K562 (cell line): ENCODE results near the gene TAF11. TPM values are rescaled to one million over a fixed set of nuclear protein-coding genes. Genes with fewer than 3 reads are reported as not detected.

ENCODE experiments used
- ARID2 ChIP-seq: fragments of 450-650 bp; IDR thresholded peaks from 2 replicates; pipeline ENCODE4 v1.6.1; 2017; ENCODE audit warnings: antibody characterized with exemption, mild to moderate bottlenecking
- ARID4B ChIP-seq: sonication (generic); formaldehyde crosslinking; IDR thresholded peaks from 2 replicates; pipeline ENCODE4 v1.8.0; 2022; ENCODE audit warnings: mild to moderate bottlenecking, missing genetic modification reagents
- CTCF ChIP-seq, 3 experiments: IDR thresholded peaks in 2 of 3; conservative IDR thresholded peaks in 1 of 3; 2 replicates each; pipeline ENCODE4 v1.5.1; 2011 to 2012; ENCODE audit warnings: low read length in 3 of 3, mild to moderate bottlenecking in 3 of 3, control low read depth in 2 of 3, improper control_type of control experiment in 1 of 3, inconsistent platforms in 1 of 3, low read depth in 1 of 3, mixed read lengths in 1 of 3, moderate library complexity in 1 of 3; ENCODE audit not compliant: insufficient read depth in 2 of 3
- FIP1L1 ChIP-seq: fragments of 200-400 bp; formaldehyde crosslinking; IDR thresholded peaks from 2 replicates; pipeline ENCODE4 v1.6.1; 2018; ENCODE audit warnings: mild to moderate bottlenecking, low read depth, low read length; ENCODE audit not compliant: poor library complexity, severe bottlenecking
- FUS ChIP-seq: fragments of 200-400 bp; formaldehyde crosslinking; optimal IDR thresholded peaks from 2 replicates; pipeline ENCODE3; 2017; ENCODE audit warnings: low read depth, low read length
- HDAC2 ChIP-seq: fragments of 450-650 bp; IDR thresholded peaks from 2 replicates; pipeline ENCODE4 v1.6.1; 2016; ENCODE audit warnings: mild to moderate bottlenecking
- HDAC6 ChIP-seq: IDR thresholded peaks from 2 replicates; pipeline ENCODE4 v1.6.1; 2012; ENCODE audit warnings: low read depth, mild to moderate bottlenecking, control low read depth, inconsistent platforms, low read length, moderate library complexity
- HMG20B ChIP-seq: fragments of 250-450 bp; sonication (Bioruptor Pico); IDR thresholded peaks from 2 replicates; pipeline ENCODE4 v1.5.0; 2021; ENCODE audit warnings: mild to moderate bottlenecking
- HOXB6 ChIP-seq: fragments of 250-450 bp; sonication (Bioruptor Pico); IDR thresholded peaks from 2 replicates; pipeline ENCODE4 v1.5.1; 2022; ENCODE audit warnings: mild to moderate bottlenecking, borderline replicate concordance
- MLLT1 ChIP-seq, 2 experiments: fragments of 450-650 bp; IDR thresholded peaks; 2 replicates each; pipeline ENCODE4 v1.6.1; 2016
- NR3C1 ChIP-seq: sonication (generic); formaldehyde crosslinking; IDR thresholded peaks from 2 replicates; pipeline ENCODE4 v1.8.1; 2022; ENCODE audit warnings: missing genetic modification reagents
- NR4A1 ChIP-seq, 2 experiments: fragments of 250-450 bp in 1 of 2; fragments of 450-650 bp in 1 of 2; sonication (Bioruptor Pico) in 1 of 2; IDR thresholded peaks; 2 replicates each; pipeline versions ENCODE4 v1.4.0 to v1.6.1; 2016 to 2020; ENCODE audit warnings: mild to moderate bottlenecking in 2 of 2, missing compliant biosample characterization in 1 of 2, missing genetic modification characterization in 1 of 2, moderate library complexity in 1 of 2
- POLR2B ChIP-seq: fragments of 450-650 bp; IDR thresholded peaks from 2 replicates; pipeline ENCODE4 v1.6.1; 2018; ENCODE audit warnings: low read depth; ENCODE audit not compliant: partially characterized antibody
- RB1 ChIP-seq: fragments of 450-650 bp; IDR thresholded peaks from 2 replicates; pipeline ENCODE4 v1.6.1; 2017; ENCODE audit warnings: low read depth, mild to moderate bottlenecking
- SP1 ChIP-seq: sonication (generic); formaldehyde crosslinking; IDR thresholded peaks from 2 replicates; pipeline ENCODE4 v1.8.1; 2022; ENCODE audit warnings: mild to moderate bottlenecking, missing genetic modification reagents
- ZNF143 ChIP-seq: sonication (generic); formaldehyde crosslinking; IDR thresholded peaks from 2 replicates; pipeline ENCODE4 v1.9.0; 2022; ENCODE audit warnings: mild to moderate bottlenecking, missing genetic modification reagents
- ZNF212 ChIP-seq: fragments of 450-650 bp; formaldehyde crosslinking; IDR thresholded peaks from 2 replicates; pipeline ENCODE4 v1.4.0; 2020; ENCODE audit warnings: mild to moderate bottlenecking
- ZNF232 ChIP-seq: sonication (generic); formaldehyde crosslinking; IDR thresholded peaks from 2 replicates; pipeline ENCODE4 v1.8.0; 2022; ENCODE audit warnings: mild to moderate bottlenecking, missing genetic modification reagents
- ZNF398 ChIP-seq: fragments of 250-450 bp; sonication (Bioruptor Pico); IDR thresholded peaks from 2 replicates; pipeline ENCODE4 v1.8.0; 2021; ENCODE audit warnings: moderate library complexity, mild to moderate bottlenecking, inconsistent platforms
- ZNF780A ChIP-seq: fragments of 250-450 bp; sonication (Bioruptor Pico); IDR thresholded peaks from 2 replicates; pipeline ENCODE4 v1.5.0; 2021; ENCODE audit warnings: mild to moderate bottlenecking
- ZSCAN29 ChIP-seq: fragments of 450-650 bp; IDR thresholded peaks from 2 replicates; pipeline ENCODE4 v1.6.1; 2017
- polyA plus RNA-seq, 8 experiments: library from polyadenylated mRNA; depleted of rRNA in 4 of 8; stranded (reverse) in 5 of 8; unstranded in 3 of 8; fragments of >200 nt; fragmentation: Nextera tagmentation in 2 of 8; fragmentation: Illumina TruSeq in 1 of 8; extraction: Ambion mirVana in 2 of 8; extraction: Trizol in 1 of 8; gene quantifications; 2 replicates each; pipeline versions ENCODE4 v1.2.1 to v1.2.3, GENCODE V29; 2011 to 2014; ENCODE audit warnings: inconsistent platforms in 1 of 8, missing spikeins in 1 of 8
- total RNA-seq, 7 experiments: library from RNA; depleted of rRNA in 6 of 7; stranded (reverse); fragments of >200 nt in 6 of 7; fragmentation: Illumina TruSeq in 2 of 7; extraction: Trizol in 2 of 7; gene quantifications; 2 replicates each; pipeline versions ENCODE4 v1.2.1 to v1.2.3, GENCODE V29; 2011 to 2021; ENCODE audit warnings: low replicate concordance in 1 of 7

Gene TAF11
- total and polyA plus RNA-seq, 9 of the 15 experiments (the other 6 are each of a cell fraction or from before 2014, with no cell fraction given) = 40.9 to 91.9 (median 71.9) TPM

GRCh38 chr6:34865107-34865506, 22.7 kb downstream of the TAF11 start (continued):
- no peak for TF ChIP-seq ZNF398
- TF ChIP-seq POLR2B = no peak
- no peak for TF ChIP-seq ZNF780A (CRISPR knock-in tag)
- TF ChIP-seq FUS = no peak
- peak; percentile 63; the same call in 1 of the 2 replicates for TF ChIP-seq RB1
- no peak for TF ChIP-seq HDAC6
- TF ChIP-seq SP1 = peak; percentile 72
- TF ChIP-seq MLLT1 (IDR thresholded peaks at IDR 0.05) = no peak
- no peak for TF ChIP-seq ZSCAN29
- no peak for TF ChIP-seq NR4A1 (CRISPR knock-in tag; IDR thresholded peaks at IDR 0.05)
- peak; percentile 63; the same call in 1 of the 2 replicates for TF ChIP-seq NR4A1 (tag; IDR thresholded peaks at IDR 0.05)
- no peak for TF ChIP-seq HOXB6 (CRISPR knock-in tag)
- TF ChIP-seq CTCF (IDR thresholded peaks at IDR 0.05 in 2 of 3, conservative IDR thresholded peaks at IDR 0.05 in 1 of 3; ENCODE audit: insufficient read depth in 2 of 3, low read depth in 1 of 3, low read length in 3 of 3) = no peak
- no peak for TF ChIP-seq ZNF212 (CRISPR knock-in tag)
- TF ChIP-seq HMG20B = no peak
- TF ChIP-seq ZNF232 = no peak
- no peak for TF ChIP-seq FIP1L1
- TF ChIP-seq ARID2 = no peak
- no peak for TF ChIP-seq ZNF143 (CRISPR knock-in tag)
- TF ChIP-seq ARID4B (CRISPR knock-in tag) = no peak
- peak; percentile 99 for TF ChIP-seq HDAC2
- no peak for TF ChIP-seq NR3C1 (CRISPR knock-in tag)
